Inflammatory macrophage treated with lipopolysaccharide for 4 hours (primary cell): ENCODE data around the gene TMEM184A.
A peak's percentile ranks its signal among the peaks of the same experiment; 100 is the strongest.

Experiments
- DNase-seq: peaks from one replicate; pipeline ENCODE4 v3.0.0-alpha.2; 2020

TMEM184A gene

DNA sequence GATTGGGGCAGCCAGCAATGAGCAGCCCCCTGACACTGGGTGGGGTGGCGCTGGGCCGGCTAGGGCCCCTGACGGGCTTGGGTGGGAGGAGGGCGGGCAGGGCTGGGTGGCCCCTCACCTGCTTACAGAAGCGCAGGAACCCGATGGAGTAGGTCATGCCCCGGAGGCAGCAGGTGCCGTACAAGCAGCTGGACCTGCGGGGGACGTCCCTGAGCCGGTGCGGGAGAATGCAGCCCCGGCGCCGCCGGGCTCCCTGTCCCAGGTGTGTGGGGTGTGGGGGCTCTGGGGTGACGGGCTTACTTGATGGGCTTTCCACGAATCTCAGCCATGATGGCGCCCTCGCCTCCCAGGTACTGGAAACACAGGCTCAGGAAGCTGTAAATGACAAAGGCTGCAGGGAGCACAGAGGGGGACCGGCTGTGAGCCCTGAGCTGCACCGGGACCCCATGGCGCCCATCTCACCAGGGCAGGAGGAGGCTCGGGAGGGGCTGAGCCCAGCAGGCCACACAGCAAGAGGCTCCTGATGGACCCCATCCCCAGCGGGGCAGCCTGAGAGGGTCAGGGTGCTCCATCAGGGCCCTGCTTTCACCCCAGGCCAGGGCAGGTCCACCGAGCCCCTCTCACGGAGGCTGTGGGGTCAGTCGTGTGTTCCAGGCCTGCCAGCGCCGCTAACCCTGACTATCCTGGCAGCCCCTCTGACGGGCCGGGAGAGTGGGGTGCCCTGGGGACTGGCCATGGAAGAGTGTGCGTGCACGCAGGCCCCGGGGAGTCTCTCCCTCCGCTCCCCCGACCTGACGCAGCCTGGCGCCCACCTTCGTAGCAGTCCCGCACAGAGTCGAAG is 5.8 kb downstream of the TMEM184A start:
- DNase-seq, result no peak

DNA sequence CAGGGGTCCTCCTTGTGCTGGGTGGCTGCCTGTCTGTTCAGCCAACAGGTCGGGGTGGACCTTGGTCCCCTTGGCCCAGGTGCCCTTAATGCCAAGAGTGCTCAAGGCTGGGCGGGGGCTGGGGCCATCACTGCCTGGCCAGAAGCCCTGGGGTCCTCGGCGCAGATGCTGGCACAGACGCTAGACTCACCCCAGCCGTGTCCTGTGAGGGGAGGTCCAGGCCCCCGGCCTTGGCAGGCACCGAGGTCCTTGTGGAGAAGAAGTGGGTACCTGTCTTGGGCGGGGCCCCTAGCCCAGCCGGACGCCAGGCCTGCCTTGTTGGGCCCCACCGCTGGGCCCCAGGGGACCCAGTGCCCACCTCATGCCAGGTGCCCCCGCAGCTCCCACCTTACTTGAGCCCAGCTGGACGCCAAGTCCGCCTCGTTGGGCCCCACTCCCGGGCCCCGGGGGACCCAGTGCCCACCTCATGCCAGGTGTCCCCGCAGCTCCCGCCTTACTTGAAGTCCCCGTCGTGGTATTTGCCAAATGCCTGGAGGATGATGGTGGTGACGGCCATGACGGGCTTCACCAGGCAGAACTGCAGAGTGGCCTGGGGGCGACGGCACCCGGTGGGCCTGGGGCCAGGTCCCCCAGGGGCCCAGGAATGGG is 6.5 kb downstream of the TMEM184A start:
- DNase-seq, result no peak

DNA sequence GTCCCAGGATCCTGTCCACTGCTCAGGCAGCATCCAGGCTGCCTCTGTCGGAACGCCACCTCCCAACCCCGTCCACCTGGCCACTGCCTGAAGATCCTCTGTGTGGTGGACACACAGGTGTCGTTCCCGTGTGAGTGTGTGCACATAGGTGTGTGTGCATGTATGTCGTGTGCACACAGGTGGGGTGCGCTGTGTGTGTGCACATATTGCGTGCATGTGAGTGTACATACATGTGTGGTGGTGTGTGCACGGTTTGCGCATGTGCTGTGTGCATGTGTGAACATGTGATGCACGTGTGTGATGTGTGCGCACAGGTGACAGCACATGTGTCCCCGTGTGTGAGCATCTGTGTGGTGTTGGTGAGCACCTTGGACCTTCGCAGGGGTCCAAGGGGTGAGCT is 7.1 kb downstream of the TMEM184A start:
- DNase-seq, result no peak

DNA sequence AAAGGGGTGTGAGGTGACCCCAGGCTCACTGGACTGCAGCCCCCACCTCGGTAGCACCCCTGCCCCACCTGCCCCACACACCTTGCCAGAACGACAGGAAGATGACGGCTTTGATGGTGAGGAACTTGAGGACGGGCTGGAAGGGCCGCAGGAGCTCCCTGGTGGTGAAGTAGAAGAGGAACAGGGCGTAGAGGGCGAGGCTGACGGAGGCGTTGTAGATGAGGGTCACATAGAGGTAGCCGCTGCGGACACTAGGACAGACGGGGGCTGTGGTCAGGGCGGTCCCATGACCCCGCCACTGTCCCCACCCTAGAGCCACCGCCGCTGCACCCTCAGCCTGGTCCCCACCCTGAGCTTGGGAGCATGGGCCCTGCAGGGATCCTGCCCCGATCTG is 7.6 kb downstream of the TMEM184A start:
- DNase-seq, result peak; percentile 35

DNA sequence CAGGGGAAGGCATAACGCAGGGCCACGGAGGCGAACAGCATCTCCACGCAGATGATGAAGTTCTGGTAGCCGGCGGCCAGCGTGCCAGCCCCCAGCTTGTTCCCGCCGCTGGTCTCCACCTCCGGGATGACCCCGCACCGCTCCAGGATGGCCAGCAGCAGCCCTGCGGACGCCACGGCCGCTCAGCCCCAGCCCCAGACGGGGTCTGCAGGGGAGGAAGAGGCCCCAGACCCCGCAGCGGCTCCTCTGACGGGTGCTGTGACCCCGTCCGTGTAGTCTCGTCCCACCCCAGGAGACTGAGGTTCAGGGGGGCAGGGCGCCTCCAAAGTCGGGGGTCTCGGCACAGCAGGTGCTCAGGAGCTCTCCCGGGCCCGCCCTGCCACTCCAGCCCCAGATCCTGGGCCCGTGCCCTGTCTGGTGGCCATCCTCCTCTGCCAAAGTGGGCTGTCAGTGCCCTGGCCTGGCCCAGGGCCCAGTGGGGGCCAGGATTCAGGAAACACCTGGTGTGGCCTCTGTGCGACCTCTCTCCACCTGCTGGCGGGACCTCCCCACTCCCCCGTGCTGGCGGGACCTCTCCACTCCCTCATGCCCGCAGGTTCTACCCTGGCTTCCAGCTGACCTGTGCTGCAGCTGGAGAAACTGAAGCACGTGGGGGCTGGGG is 8.1 kb downstream of the TMEM184A start:
- no peak for DNase-seq

DNA sequence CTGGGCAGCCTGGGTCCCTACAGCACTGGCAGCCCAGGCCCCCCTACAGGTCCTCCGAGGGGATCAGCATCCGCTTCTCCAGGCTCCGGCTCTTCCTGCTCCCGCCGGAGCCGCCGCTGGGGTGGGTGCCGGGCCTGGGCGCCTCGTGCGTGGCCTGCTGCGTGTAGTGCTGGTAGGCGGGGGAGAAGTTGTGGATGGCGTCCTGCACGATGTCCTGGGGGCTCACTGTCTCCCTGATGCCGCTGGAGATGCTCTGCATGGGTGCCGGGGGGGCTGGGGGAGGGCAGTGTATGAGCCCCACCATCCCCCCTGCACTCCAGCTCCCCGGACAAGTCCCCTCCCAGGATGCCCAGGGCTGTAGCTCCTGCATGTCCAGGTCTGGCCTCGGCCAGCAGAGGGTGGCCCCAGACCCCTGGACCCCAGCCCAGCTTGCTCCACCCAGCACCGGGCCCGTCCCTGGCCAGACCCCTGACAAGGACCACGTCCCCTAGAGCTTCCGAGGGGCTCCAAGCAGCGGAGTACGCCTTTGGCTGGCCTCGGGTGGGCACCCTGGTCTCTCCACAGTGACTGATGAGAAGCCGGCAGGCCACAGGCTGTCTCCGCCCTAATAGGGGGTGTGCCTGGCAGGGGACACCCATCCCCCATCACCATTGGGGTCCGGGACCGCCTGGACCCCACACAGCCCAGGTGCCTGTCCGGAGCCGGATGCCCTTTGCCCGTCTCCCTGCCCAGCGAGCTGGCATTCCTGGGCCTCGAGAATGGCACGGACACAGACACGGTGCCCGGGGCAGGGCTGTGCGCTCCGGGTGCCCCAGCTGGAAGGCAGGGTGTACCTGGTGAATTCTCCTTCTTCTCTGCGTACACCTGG is 8.9 kb downstream of the TMEM184A start:
- no peak for DNase-seq

DNA sequence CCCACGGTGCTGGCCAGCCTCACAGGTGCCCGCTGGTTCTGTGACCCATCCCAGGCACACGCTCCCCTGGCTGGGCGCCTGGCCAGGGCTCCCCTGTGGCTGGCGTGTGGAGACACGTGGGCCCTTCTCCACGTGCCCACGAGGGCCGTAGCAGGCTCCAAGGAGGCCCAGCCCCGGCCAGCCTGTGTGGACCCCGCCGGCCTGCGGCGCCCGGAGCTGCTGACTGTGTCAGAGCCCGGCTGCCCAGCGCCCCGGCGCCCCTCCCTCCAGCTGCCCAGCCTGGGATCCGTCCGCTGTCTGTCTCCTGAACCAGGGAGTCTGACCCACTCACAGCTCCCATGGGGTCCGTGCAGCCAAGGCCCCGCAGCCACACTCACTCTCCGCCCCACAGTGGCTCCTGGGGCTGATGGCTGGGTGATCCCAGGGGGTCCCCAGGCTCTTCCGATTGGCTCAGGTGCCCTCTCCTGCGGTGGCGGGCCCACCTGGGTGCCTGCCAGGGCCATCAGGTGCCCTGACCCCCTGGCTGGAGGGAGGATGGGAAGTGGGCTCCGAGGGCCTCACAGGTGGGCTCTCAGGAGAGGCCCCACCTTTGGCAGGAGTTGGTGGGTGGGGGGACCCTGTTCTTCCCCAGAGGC is 9.6 kb downstream of the TMEM184A start:
- DNase-seq, result no peak

DNA sequence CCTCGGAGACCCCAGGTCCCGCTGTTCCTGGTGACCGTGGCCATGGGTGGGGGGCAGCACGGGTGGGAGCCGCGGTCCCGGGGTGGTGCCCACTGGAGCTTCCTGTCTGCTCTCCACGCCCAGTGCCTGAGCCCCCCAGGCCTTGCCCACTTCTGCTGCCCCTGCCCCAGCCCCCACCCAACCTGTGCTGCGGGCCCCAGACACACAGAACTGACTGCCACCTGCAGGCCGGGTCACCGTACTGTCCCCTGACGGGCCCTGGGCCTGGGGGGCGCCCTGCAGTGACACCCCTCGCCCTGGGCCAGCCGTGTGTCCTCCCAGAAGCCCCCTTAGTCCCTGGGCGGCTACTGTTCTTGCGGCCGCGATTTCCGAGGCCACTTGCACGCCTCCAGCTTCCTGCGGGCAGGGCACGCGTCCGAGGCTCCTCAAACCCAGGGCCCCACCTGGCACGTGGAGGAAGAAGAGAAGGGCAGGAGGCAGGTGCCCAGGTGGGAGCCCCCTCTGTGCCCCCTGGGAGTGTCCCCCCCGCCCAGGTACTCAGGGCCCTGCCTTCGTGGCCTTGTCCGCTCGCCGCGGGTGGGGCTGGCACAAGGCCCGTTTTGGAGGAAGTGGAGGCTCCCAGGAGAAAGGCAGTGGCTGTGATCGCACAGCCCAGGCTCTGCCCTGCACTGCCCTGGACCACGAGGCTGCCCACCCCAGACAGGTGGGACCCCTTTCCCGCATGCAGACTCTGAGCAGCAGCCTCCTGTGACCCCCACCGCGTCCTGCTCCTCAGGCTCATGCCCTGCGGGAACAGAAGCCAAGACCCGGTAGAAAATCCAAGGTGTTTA is 10.4 kb downstream of the TMEM184A start:
- no peak for DNase-seq

DNA sequence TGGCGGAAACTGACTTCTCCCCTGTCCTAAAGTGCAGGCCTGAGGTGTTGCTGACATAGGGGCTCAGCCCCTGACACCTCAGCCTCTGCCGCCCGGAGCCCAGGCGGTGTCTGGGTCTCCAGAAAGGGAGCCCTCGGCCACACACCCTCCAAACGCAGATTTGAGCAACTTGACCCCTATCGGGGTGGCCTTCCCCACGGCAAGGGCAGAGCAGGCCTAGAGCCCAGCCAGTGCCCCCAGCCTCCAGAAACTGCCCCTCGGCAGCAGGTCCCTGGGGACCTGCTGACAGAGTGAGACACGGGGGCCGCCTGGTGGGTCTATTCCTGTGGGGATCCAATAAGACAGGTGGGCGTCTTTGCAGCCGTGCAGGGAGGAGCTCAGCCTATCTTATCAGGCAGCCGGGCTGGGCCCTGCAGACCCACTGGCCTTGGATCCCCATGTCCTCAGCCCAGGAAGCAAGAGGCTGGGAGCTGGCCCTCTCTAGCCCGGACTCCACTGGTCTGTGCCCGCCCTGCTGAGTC is 11.0 kb downstream of the TMEM184A start:
- DNase-seq, result no peak

DNA sequence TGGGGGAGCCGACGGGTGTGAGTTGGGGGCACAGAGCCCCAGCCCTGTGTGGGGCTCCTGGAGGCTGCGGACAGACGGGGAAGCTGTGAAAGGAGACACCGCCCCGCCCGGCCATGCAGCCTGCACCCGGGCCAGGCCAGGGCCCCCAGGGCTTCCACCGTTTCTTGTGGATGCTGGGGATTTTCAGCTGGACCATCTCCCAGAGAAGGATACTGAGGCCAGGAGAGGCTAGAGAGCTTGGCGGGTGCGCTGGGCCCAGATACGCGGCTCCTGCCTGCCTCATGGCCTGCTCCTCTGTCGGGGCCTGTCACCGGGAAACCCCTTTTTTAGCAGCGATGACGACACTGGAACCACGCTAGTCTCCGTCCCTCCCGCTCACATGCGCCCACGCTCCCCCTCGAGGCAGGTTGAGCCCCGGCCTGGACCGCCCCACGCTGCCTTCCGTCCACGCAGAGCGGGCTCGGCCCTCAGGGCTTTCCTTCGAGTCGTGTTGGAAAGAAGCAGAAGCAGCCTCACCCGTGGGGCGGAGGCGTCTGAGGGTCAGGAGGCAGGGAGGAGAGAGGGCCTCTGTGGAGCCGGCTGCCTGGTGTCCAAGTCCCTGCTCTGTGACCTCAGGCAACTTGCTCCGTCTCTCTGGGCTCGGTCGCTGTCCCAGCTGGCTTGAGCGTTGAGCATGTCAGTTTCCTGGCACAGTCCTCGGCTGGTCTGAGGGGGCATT is 11.7 kb downstream of the TMEM184A start:
- DNase-seq, result peak; percentile 16

DNA sequence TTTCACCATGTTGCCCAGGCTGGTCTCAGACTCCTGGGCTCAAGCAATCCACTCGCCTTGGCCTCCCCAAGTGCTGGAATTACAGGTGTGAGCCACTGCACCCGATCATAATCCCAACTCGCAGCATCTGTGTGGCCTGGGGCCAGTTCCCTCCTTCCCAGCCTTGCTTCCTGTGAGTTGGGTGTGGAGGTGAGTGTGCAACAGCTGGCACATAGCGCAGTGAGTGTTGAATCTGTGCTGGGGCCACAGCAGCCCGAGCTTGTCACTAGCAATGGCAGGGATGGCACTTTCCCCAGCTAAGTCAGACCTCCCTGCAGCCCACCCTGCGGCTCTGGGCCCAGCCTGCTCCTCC is 12.2 kb downstream of the TMEM184A start:
- no peak for DNase-seq

DNA sequence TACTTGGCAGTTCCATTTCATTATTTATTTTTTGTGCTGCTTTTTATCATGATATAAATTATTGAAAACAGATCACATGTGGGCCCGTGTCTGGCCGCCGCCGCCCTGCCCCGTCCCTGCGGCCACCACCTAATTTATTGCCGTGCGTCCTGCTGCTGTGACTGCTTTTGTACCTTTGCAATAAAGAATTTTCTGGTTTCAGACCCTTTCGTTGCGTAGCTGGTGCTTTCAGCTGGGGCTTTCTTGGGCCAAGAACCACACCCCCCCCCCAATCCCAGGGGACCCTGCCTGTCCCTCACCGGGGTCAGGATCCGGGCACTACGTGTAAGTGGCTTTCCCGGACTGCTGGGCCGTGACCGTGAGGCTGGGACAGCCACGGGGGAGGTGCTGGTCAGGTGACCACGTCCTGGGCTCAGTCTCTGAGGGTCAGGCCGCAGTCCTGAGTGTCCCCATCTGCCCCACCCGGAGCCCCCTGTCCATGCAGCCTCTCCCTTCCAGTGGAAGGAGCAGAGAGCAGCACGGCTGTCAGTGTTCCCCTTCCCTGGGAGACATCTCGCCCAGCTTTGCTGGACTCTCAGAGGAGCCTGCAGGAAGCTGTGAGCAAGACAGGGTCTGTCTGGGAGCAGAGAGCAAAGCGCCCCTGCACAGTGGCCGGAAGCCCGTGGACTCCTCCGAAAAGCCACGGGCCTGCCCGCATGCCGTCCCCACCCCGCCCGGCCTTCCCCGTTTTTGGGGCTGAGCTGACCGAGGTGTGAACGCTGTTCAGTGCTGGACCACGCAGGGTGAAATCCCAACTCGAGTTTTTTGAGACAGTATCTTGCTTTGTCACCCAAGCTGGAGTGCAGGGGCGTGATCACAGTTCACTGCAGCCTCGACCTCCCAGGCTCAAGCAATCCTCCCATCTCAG is 12.9 kb downstream of the TMEM184A start:
- DNase-seq, result no peak

DNA sequence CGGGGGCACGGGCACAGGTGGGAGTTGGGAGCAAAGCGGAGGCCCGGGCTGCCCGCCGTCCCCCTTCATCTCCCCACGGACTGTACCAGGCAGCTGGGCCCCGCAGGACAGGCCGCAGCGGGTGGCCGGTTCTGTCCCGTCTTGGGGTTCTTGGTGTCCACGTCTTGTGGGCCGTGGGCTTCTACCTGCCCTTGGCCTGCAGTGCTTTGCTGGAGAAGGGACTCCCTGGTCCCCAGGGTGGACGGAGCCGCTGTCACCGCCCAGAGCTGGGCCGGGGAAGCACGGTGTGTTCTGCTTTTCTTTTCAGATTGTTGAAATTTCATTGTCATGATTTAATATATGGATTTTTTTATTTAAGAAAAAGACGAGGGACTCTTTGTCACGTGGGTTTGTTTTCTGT is 13.7 kb downstream of the TMEM184A start:
- no peak for DNase-seq

DNA sequence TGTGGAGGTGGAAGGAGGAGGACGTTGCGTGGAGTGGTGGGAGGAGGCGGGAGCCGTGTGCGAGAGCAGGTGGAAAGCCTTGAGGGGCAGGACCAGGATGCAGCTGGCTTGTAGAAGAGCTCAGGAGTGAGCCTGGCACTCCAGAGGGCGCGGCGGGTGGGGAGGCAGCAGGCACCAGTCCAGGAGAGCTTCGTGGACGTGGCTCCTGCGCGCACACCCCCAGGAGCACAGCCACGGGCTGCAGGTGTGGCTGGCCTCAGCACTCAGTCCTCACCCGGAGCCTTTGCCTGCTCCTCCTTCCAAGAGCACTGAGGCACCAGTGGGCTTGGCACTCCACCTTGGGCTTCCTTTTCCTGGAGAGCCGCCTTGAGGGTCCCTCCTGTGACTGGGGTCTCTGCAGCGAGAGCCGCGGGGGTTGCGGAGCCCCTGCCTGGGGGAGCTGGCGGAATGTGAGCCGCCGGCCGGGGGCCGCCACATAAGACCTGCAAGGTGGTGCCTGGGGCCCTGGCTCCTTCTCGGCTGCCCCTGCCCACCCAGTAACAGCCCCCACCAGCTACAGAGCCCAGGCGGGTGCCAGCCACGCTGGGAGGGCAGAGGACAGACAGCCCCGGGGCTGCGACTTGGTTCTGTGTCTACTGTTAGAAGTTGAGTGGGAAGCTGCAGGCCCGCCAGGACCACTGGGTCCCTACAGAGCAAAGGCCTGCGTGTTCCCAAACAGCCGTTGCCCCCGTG is 14.4 kb downstream of the TMEM184A start:
- DNase-seq, result no peak

DNA sequence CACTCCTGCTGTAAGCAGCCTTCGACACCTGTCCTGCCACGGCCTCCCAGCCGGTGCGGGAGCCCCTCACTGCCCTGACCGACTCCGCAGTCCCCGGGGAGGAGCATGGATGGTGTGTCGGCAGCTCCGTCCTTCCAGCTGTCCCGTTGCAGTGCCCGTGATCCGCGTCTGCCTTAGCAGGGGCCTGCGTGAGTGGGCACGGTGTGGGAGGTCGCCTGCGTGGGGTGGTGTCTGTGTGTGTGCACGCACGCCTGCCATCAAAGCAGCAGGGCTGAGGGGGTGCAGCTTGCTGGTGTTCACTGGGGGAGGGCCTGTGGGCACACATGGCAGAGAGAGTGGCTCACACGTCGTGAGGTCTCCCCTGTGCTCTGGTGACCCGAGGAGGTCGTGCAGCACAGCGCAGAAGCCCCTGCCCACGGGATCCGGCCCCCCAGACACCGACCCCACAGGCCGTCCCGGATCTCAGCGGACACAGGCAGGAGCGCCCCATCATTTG is 15.2 kb downstream of the TMEM184A start:
- no peak for DNase-seq

DNA sequence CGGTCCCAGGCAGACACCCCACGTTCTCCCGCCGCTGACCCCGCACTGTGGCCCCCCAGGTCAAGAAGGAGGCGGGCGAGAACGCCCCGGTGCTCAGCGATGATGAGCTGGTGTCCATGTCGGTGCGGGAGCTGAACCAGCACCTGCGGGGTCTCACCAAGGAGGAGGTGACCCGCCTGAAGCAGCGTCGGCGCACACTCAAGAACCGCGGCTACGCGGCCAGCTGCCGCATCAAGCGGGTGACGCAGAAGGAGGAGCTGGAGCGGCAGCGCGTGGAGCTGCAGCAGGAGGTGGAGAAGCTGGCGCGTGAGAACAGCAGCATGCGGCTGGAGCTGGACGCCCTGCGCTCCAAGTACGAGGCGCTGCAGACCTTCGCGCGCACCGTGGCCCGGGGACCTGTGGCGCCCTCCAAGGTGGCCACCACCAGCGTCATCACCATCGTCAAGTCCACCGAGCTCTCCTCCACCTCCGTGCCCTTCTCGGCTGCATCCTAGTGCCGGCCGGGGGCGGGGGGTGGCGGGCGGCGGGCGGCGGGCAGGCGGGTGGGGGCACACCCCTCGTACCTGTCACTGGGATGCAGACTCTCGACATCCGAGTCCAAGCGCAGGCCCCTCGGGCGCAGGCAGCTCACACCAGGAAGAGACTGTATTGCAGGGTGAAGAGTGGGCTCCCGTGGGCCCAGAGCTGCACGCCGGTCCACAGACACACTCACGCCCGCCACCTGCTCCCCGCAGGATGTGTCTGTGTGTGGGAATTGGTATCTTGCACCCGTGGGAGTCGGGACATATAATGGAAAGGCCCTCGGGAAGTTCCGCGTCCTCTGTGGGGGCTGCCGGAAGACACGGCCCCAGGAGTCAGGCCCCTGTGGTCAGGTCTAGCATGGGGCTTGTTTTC is 15.9 kb downstream of the TMEM184A start:
- no peak for DNase-seq

DNA sequence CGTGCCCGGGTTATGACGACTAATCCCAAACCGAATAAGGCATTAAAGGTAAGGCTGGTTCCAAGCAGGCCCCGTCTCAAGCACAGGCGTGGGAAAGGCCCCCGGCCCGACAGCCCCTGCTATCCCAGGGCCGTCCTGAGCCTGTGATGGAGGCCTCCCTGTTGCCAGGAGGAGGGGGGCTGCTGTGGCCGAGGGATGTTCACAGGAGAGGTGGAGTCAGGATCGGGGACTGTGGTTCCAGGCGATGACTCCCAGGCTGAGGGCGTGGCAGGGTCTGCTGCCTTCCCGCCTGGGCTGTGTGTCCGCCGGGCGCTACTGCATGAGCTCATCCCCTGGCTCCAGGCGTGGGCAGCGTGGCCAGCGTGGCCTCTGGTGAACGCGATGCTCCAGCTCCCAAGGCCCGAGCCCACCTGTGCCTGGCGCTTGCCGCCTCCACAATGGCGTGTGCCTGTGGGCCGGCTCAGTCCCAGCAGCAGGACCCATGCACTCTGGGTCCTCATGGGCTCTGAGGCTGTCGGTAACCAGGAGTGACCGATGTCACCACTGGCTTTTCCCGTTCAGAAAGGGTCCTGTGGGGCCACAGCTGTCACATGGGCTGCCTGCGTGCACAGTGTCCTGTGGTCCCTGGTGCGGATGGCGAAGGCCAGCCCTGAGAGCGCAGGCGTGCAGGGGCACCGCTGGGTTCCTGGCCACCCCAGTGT is 16.7 kb downstream of the TMEM184A start:
- DNase-seq, result no peak
